HG03432 (cell line): Measurements from ENCODE around the gene ATE1.
"Not testable (repeated sequence)": the region's sequence is repeated elsewhere in the genome, so short reads cannot be mapped to it uniquely, and the experiment has no call there.

ENCODE experiments used
- ATAC-seq: cut with Tn5 transposase; IDR thresholded peaks from one replicate; pipeline ENCODE4 v1.9.1; 2021; ENCODE audit warnings: mild to moderate bottlenecking, moderate library complexity; ENCODE audit not compliant: unreplicated experiment

The ATE1 gene

GRCh38 chr10:121792198-121792597 lies 135.6 kb downstream of the ATE1 start:
- no peak for ATAC-seq

DNA sequence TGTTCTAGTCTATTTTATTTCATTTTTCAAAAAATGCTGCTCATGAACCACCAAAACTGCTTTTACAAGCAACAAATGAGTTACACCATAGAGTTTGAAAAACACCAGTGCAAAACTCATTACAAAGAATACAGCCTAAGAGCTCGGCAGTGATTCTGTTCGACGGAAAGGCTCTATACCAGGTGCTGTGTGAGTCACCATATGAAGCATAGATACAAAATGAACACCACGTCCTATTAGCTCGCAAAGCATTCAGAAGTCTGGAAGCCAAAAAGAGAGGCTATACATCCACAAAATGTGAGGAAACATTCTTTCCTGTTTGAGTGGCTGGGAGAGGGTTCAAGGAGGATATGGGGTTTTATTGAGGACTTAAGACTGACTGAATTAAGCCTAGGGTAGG lies 136.1 kb downstream of the ATE1 start:
- no peak for ATAC-seq

GRCh38 chr10:121788717-121789116 lies 139.1 kb downstream of the ATE1 start:
- no peak for ATAC-seq

GRCh38 chr10:121788115-121788514 lies 139.7 kb downstream of the ATE1 start:
- no peak for ATAC-seq

DNA sequence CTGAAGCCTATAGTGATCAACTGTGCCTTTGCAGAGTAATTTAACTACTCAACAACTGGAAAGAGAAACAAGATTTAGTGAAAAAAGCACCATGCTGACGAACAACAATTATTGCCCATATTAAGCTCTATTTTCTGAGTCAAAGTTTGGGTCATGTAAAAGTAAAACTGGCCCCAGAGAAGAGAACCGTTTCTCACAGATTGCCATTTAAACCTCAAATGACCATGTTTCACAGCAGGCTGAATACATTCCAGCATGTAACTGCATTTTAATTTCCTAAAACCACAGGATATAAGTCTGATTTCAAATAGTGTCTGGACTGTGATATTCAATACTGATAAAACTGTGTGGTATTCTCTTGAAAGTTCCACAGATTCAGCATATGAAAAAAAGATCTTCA lies 140.7 kb downstream of the ATE1 start:
- no peak for ATAC-seq

- ATAC-seq = no peak
Observed at GRCh38 chr10:121783782-121784372, 144.0 kb downstream of the ATE1 start.

DNA sequence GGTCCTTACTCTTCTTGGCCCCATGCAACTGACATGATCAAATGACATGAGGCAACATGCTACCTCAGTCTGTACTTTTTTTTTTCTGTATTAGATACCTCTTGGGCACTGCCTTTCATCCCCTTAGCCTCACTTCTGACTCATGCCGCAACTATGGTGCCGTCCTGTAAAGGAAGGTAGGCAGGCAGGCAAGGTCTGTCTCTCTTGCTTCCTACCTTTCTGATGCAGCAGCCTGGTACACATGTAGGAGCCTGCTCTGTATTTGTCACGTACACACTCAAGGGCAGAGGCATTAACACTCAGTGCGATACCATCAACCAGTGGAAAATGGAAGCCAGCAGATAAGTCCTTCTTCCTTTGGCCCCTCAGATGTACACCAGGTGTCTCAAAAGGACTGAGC lies 146.7 kb downstream of the ATE1 start:
- no peak for ATAC-seq

DNA sequence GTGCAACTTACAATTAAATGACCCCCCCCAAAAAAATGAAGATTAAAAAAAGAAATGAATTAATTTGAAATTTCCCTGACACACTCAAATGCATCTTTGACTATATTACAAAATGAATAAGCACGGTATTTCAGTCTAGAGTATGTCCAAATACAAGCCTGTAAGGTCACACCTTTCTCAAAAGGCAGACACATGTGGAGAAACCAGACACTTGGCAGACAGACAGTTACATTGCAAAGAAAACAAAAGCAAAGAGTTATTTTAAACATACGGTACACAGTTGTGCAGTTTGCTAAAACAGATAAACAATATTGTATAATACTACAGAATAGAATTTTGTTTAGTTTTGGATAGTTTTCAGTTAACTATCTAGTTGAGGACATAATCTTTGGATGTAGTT lies 153.0 kb downstream of the ATE1 start:
- no peak for ATAC-seq

- no peak for ATAC-seq
Observed at GRCh38 chr10:121774404-121774803, 153.4 kb downstream of the ATE1 start.

DNA sequence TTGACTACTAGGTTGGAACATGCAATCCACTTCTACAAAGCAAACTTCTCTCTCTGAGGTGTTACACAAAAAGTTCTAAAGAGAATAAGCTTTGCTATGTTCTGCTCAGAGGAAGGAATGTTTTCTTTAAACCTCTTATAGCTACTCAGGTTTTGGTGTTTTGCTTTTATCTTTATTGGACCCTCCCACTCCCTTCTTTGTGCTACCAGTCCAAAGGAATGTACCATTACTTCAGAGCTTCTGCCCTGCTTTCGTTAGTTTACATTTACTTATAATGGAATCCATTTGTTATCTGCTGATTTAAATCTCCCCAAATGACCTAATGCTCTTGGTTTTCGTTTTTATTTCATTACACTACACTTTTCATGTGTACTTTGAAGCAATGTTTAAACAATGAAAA lies 154.9 kb downstream of the ATE1 start:
- no peak for ATAC-seq

DNA sequence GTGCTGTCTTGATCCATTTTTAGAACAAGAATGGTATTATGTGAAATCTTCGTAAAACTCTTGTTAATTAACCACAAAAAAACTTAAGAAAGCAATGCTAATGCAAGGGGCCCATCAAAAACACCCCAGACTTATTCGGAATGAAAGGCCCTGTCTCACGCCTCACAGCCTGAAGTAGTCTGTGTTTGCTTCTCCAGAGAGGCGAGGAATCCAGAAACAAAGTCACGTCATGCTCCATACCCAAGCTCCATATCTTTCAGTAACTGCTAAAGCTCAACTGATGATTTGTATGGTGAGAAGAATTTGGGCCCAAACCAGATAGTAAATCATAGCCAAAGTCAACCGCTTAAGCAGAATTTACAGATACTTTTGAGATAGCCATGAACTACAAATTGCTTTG lies 155.4 kb downstream of the ATE1 start:
- no peak for ATAC-seq

- ATAC-seq = no peak
Observed at GRCh38 chr10:121771966-121772365, 155.9 kb downstream of the ATE1 start.

DNA sequence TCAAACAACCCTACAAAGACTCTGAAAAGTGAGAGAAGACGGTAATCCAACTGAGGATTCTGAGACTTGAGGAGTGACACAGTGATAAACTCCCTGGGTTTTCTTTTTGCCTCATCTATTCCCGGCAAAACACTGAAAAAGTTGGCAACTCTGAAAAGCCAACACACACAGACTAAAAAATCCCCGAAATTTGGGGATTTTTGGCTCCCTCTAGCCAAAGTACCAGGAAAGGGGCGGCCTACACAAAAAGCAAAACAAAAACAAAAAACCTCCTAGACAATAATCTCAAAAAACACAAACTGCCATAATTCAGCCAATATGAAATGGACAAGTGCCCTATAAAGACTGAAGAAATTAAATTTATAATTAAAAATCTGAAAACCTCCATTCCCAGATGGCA lies 161.4 kb downstream of the ATE1 start:
- ATAC-seq = no peak

GRCh38 chr10:121765204-121765603 lies 162.6 kb downstream of the ATE1 start:
- no peak for ATAC-seq

DNA sequence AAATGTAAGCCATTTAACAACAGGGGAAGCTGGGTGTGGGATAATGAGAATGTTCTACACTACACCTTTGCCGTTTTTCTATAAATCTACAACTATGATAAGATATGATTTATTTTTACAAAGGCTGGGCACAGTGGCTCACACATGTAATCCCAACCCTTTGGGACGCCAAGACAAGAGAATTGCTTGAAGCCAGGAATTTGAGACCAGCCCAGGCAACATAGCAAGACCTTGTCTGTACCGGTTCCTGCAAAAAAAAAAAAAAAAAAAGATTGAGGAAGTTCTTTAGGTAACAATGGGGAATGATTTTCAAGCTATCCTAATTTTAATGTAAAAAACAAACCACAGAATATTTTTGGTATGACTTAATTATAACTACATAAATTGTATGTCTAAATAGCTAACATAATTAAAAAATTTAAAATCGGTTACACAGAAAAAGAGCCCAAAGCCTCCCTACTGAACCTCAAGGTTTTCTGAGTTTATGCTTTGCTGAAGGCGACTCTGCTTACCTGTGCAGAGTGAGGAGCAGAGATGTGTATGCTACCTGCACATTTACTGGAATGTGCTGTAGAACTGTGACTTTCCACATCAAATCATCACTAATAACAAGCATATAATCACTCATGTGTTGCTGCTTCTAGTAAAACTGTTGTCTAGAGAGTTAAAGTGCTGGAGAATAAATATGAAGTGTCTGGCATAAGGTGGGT lies 163.4 kb downstream of the ATE1 start:
- ATAC-seq = no peak

DNA sequence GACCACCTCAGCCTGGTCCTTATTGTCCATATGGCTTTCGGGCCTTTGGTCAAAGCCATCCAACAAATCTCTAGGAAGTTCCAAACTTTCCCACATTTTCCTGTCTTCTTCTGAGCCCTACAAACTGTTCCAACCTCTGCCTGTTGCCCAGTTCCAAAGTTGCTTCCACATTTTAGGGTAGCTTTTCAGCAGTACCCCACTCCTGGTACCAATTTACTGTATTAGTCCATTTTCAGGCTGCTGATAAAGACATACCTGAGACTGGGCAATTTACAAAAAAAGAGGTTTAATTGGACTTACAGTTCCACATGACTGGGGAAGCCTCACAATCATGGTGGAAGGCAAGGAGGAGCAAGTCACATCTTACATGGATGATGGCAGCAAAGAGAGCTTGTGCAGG lies 170.6 kb downstream of the ATE1 start:
- ATAC-seq = not testable (repeated sequence)

- not testable (repeated sequence) for ATAC-seq
Observed at GRCh38 chr10:121755496-121755895, 172.3 kb downstream of the ATE1 start.

GRCh38 chr10:121754666-121755065 lies 173.2 kb downstream of the ATE1 start:
- ATAC-seq = peak; percentile 8

DNA sequence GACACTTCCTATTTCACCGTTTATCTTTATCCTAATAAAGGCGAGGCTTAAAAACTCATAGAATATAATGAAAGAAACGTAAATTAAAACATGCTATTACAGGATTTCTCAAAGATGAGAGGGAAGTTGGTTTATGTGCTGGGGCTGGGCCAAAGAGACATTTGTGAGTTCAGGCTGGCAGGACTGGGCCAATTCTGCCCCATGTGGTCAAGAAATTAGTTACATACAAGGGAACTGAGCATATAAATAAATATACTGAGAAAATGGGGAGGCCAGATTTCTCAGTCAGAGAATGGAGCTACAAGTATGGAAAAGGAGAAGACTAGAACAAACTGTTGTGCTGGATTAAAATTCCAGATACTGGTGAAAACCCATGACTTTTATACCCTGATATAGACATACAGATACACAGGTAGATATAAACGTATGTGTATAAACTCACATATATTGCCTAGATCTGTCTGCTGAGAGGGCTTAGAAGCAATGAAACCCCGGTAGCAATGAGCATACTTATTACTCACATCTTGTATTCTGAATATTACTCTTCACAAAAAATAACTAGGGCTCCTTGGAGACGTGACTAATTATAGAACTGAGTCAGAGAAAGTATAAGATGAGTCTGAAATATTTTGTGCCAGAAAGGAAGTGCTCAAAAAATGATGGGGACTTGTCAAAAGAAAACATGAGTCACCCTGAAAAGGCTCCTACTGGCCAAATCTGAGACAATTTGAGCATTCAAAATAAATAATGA lies 173.9 kb downstream of the ATE1 start:
- ATAC-seq = peak; percentile 97

- no peak for ATAC-seq
Observed at GRCh38 chr10:121751191-121751760, 176.6 kb downstream of the ATE1 start.

DNA sequence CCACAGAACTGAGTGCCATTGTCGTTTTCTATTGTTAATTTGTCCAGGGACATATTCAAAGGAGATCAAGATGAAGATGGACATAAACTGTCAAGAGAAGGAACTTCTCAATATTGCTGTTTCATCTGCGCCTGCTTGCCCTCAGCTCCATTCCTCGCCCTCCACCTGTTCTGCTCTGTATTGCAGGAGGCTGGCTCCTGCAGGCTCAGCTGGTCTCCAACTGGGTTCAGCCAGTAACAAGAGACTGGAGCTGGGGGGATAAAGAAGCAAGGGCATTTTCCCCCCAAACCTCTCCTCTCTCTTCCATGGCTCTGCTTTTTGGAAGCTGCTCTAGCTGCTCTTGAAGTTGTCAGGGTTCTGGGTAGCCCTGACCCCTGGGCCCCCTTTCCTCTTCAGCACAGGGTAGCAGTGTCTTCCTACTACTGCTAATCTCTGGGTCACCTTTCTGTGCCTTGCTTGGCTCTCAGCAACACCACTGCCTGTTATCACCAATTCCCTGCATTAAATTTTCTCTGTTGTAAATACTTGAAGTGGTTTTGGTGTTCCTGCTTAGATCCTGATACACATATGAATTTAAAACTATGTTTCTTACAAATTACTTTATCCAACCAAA lies 180.6 kb downstream of the ATE1 start:
- no peak for ATAC-seq
